ENCODE results near the gene SLC18A2.
"Not testable (repeated sequence)": the region's sequence is repeated elsewhere in the genome, so short reads cannot be mapped to it uniquely, and the experiment has no call there.

The SLC18A2 gene

DNA sequence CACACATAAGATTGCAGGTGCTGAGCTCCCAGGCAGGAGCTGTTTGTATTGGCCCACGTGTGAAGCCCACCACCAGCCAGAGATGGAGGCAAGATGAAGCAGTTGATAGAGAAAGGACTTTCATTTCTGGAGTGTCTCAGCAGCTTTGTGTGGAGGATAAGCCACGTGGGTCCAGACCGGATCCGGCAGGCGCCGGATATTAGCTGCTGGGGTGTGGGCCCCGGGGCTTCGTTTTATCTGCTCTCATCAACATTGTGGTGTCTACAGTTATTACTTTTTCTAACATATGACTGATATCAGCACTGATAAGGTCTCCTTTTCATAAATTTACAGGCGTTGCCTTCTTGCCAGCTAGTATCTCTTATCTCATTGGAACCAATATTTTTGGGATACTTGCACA is 25.5 kb downstream of the SLC18A2 start:
- DNase-seq = no peak

GRCh38 chr10:117266812-117267211 is 25.9 kb downstream of the SLC18A2 start:
- DNase-seq = no peak

GRCh38 chr10:117268258-117268657 is 27.3 kb downstream of the SLC18A2 start:
- DNase-seq = no peak

GRCh38 chr10:117268907-117269306 is 28.0 kb downstream of the SLC18A2 start:
- no peak for DNase-seq

DNA sequence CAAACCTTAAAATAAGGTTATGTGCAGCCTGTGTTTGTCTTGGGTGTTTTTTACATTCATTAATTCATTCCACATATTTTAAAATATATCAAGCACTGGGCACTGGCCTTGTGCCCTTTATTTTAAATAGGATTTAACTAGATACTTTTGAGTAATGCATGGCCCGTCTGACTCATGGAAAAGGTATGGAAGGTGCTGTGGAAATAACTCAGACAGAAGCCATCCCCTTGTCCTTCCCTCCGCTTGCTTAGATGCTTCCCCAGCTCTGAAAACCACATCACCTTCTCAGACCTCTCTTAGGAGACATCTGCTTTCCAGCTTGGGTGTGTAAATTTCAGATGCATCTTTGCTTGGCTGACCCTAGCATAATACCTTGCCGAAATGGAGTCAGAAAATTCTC is 30.5 kb downstream of the SLC18A2 start:
- no peak for DNase-seq

GRCh38 chr10:117272195-117273076 is 31.5 kb downstream of the SLC18A2 start:
- DNase-seq = no peak

- no peak for DNase-seq
Measured at GRCh38 chr10:117273980-117274379, 33.1 kb downstream of the SLC18A2 start.

GRCh38 chr10:117274509-117274908 is 33.6 kb downstream of the SLC18A2 start:
- no peak for DNase-seq

GRCh38 chr10:117275121-117275520 is 34.2 kb downstream of the SLC18A2 start:
- no peak for DNase-seq

DNA sequence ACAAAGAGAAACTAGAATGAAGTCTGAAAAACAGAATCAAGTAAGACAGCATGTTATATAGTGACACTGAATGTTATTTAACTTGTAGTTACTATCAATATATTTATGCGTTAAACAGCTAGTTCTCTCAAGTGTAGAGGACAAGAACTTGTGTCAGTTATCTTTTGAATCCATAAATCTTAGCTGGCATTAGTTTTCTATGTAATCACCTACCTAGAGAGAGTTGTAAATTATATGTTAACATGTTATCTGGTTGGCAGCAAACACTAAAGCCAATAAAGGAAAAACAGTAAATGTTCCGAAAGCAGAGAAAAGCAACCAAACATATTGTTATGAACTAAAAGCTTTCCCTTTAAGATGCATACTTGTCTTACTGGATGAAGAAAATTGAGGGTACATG is 36.8 kb downstream of the SLC18A2 start:
- DNase-seq = no peak

- no peak for DNase-seq
Measured at GRCh38 chr10:117284716-117285494, 44.0 kb downstream of the SLC18A2 start.

GRCh38 chr10:117290872-117291271 is 50.0 kb downstream of the SLC18A2 start:
- DNase-seq = not testable (repeated sequence)

- DNase-seq = no peak
Measured at GRCh38 chr10:117294039-117294645, 53.2 kb downstream of the SLC18A2 start.

DNA sequence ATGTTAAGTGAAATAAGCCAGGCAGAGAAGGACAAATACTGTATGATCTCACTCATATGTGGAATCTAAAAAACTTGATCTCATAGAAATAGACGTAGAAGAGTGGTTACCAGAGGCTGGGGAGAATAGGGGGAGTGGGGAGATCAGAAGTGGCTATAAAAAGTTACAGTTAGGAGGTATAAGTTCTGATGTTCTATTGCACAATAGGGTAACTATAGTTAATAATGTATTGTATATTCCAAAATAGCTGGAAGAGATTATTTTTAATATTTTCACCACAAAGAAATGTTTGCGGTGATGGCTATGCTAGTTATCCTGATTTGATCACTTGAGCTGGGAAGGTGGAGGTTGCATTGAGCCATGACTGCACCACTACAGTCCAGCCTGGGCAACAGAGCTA is 53.8 kb downstream of the SLC18A2 start:
- DNase-seq = no peak

- DNase-seq = no peak
Measured at GRCh38 chr10:117298219-117298618, 57.3 kb downstream of the SLC18A2 start.

DNA sequence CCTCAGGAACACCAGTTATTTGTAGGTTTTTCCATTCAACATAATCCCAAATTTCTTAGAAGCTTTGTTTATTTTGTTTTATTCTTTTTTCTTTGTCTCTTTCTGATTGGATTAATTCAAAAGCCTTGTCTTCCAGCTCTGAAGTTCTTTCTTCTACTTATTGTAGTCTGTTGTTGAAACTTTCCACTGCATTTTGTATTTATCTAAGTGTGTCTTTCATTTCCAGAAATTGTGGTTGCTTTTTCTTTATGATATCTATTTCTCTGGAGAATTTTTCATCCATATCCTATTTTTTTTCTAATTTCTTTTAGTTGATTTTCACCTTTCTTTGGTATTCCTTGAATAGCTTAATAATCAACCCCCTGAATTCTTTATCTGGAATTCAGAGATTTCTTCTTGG is 58.5 kb downstream of the SLC18A2 start:
- no peak for DNase-seq

DNA sequence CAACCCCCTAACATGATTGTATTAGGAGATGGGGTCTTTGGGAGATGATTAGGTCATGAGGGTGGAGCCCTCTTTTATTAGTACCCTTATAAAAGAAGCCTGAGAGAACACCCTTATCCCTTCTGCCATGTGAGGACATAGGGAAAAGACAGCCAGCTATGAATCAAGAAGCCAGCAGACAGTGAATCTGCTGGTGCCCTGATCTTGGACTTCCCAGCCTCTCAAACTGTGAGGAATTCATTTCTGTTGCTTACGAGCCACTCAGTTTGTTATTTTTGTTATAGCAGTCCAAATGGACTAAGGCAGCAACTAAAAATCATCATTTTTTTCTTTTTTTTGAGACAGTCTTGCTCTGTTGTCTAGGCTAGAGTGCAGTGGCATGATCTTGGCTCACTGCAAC is 59.8 kb downstream of the SLC18A2 start:
- no peak for DNase-seq

GRCh38 chr10:117303451-117303850 is 62.5 kb downstream of the SLC18A2 start:
- not testable (repeated sequence) for DNase-seq

DNA sequence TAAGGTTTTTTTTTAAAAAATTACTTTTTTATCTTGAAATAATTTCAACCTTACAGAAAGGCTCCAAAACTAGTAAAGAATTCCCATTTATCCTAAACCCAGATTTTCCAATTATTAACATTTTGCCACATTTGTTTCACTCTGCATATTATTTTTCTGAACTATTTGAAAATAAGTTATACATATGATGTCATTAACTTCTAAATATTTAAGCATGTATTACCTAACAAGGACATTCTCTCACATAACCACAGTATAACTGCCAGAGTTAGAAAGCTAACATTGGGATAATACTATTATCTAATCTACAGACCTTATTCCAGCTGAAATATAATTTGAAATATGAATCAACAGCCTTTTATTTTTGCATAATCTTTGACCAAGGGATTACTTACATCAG is 65.8 kb downstream of the SLC18A2 start:
- no peak for DNase-seq

GRCh38 chr10:117311261-117311660 is 70.3 kb downstream of the SLC18A2 start:
- DNase-seq = no peak

DNA sequence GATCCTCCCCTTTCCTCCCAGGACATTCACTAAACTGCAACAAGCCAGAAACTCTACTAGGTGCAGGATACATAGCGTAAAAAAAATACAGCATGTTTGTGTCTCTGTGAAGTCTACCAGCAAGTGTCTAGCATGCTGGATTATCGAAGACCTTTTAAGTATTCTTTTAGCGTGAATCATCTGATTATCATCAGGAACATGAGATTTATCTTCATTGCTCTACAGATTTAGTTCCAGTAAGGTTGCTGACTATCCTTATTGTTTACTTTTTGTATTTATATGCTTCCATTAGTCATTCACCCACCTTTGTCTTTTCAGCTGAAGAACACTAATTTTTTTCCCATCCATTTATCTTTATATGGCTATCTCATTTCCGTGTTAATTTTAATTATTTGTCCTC is 71.5 kb downstream of the SLC18A2 start:
- DNase-seq = no peak

DNA sequence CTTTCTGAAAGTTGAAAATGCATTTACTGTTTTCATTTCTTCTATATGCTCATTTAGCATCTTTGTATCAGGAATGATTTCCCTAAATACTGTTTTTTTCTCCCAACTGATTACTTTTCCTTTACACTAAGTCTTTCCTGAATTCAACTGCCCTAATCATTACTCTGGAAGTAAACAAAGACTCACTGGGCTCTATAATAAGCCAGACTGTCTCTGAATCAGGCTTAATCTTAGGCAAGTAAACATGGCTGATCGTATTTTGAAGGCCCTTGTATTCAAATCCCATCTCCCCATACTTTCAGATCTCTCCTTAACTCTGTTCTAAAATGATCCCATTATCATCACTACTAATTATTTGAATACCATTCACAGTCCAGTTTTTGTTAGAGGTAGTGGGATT is 72.7 kb downstream of the SLC18A2 start:
- DNase-seq = no peak

DNA sequence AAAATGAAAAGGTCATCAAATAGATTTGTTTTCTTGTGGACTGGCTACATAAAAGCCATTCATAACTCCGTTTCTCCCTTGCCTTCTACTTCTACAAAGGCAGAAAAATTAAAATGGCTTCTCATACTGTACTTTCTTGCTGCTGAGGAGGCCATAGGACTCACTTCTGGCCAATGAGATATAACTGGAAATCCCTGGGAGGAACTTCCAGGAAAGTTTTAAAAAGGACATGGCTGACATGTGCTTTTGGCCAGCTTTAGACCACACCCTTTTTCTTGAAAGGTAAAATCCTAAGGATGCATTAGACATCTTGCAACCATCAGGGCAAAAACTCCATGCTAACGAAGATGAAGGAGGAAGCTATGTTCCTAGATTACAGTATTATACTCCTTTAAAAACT is 75.8 kb downstream of the SLC18A2 start:
- DNase-seq = no peak

- no peak for DNase-seq
Measured at GRCh38 chr10:117318909-117319308, 78.0 kb downstream of the SLC18A2 start.

Measured in activated CD4-positive, CD25-positive, alpha-beta regulatory T cell (primary cell).